OCI-M2 (cell line): ENCODE measurements around the gene PTPA.
"Not testable (repeated sequence)": the region's sequence is repeated elsewhere in the genome, so short reads cannot be mapped to it uniquely, and the experiment has no call there.

Source experiments
- DNase-seq: peaks from one replicate; lab custom pipeline; 2025; ENCODE audit not compliant: unreplicated experiment; lab: John Stamatoyannopoulos, UW

Gene PTPA

DNA sequence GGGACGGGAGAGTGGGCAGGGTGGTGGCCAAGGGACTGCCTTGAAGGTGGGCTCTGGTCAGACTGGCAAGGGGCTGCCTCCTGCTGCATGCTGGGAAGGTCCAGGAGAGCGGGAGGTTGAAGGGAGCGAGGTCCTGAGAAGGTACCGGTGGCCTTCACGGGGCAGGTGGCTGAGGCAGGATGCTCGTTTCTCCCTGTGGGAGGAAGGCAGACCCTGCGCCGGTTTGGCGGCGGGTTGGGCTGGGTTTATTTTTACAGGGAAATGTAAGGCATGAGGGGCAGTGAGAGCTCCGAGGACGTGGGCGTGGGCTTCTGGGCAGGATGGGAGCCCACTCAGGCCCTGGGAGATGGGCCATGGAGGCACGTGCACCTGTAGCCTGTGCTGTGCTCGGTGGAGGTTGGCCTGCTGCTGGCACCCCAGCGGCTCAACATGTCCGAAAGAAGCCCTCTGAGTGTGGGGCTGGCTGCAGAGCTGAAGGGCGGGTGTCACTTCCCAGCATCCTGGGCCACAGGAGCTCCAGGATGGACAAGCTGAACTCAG, 39.5 kb downstream of the PTPA start:
- no peak for DNase-seq

DNA sequence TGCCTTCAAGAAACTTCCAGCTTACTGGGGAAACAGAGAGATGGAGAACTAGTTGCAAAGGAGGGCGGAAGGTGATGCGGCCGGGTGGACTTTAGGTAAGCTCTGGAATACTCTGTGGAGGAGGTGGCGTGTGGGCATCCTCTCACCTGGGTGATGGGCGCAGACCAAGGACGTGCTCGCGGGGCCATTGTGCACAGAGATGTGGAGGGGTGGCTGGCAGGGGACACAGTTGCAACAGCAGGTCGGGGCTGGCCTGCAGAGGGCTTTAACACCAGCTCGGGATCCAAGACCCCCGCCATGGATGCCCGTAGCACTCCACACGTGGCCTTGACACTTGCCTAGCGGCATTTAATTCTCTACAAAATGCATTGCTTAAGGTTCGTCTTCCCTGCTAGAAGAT, 40.3 kb downstream of the PTPA start:
- DNase-seq, result no peak

DNA sequence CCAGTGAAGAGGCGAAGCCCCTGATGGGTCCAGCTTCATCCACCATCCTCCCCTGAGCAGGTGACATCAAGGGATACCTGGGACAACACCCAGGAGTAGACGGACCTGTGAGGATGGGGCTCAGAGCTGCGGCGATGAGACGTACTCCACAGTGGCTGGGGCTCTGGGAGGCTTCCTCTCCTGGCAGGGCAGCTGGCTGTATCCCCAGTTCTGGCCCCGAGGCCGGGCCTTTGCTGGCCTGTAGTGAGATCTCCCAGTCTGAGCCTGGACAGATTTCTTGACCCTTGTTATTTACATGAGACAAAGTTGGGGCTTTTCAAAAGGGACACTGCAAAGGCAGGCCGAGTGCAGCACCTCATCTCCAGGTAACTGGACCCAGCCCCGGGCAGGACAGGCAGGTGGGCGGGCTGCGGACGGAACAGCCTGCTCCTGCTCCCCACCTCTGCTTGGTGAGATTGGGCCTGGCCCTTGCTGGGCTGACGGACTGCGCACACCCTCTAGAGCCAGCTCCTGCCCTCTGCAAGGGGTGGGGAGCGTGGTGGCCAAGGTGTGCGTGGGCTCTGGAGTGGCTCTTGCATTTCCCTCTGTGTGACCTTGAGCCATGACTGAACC, 43.8 kb downstream of the PTPA start:
- no peak for DNase-seq

- DNase-seq, result no peak
Observed at GRCh38 chr9:129156163-129156562, 44.9 kb downstream of the PTPA start.

DNA sequence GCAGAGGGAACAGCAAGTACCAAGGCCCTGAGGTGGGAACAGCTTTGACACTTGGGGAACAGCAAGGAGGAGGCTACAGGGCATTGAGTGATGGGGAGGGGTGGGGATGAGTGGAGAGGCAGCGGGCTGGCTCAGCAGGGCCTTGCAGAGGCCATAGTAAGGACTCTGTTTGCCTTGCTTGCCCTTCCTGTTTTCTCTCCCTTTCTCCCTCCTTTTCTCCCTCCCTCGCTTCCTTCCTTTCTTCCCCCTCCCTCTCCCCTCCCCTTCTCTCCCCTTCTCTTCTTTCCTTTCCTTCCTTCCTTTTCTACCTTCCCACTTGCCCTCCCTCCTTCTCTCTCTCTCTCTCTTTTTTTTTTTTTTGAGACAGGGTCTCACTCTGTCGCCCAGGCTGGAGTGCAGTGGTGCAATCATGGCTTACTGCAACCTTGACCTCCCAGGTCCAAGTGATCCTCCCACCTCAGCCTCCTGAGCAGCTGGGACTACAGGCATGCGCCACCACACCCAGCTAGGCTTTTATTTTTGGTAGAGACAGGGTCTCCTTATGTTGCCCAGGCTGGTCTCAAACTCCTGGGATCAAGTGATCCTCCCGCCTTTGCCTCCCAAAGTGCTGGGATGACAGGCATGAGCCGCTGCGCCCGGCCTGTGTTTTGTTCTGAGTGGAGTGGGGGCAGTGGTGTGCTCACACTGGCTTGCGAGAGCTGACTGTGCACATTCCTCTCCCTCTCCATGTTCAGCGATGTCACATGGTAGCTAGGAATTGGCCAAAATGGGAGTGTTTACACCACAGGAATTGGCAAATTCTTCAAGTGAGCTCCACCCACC, 49.7 kb downstream of the PTPA start:
- DNase-seq, result no peak

DNA sequence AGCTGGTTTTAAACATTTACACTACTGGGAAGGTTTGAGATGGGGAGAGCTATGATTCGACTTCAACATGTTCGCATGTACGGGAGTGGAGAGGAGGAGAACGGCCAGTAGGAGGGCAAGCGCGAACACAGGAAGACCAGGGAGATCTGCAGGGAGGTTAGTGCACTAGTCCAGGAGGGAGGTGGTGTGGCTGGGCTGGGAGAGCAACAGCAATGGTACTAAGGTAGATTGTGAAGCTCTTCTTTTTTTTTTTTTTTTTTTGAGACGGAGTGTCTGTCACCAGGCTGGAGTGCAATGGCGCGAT, 50.3 kb downstream of the PTPA start:
- no peak for DNase-seq

DNA sequence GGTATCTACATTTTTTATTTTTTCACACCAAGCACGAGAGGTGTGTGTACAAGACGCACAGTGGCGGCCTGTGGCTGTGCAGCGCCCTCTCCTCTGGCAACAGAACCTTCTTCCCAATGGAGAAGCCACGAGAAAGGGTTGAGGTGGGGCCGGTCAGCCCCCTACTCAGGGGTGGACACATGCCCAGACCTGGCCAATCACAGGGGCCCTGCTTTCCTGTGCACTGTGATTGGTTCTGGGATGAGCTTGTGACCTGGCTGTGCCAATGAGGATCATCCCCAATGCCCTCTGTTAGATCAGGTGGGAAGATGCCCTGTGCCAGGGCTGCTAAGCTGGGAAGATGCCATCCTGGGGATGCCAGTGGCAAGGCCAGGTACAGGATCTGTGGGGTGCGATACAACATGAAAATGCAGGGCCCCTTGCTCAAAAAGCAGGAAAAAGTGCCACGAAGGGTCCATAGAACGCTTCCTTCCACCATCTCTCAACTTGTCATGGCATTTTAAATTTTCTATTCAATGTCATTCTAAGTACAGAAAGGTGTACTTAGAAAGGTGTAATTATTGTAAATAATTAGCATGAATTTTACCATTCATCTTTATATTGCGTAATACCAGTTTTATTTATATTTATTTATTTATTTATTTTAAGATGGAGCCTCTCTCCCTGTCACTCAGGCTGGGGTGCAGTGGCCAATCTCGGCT, 51.4 kb downstream of the PTPA start:
- no peak for DNase-seq

DNA sequence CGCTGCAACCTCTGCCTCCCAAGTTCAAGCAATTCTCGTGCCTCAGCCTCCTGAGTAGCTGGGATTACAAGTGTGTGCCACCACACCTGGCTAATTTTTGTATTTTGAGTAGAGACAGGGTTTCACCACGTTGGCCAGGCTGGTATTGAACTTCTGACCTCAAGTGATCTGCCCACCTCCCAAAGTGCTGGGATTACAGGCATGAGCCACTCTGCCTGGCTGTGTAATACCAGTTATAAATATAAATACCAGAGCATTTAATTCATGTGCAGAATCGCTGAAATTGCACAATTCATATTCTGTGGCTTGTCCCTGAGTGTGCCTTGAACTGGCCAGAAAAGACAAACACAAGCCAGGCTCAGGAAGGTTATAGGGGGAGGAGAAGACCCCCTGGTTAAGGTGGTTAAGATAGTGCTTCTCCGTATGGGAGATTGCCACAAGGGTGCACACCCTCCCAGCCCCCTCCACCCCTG, 52.0 kb downstream of the PTPA start:
- not testable (repeated sequence) for DNase-seq

DNA sequence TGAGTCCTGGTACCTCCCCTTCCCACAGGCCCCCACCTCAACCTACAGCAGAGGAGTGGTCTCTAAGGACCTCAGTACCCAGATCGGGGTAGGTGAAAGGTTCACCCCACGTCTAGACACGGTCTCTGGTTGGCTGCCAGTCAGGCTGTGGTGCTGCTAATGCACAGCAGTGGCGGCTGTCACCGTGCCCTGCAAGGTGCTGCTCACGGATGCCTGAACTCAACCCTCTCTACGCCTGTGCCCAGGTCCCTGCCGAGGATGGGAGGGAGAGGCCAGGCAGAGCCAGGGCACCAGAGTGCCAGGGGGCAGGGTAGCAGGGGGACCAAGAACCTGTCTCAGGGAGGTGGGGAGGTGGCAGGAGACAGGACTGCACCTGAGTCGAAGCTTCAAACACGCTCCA, 52.5 kb downstream of the PTPA start:
- no peak for DNase-seq

GRCh38 chr9:129164246-129164930, 53.2 kb downstream of the PTPA start:
- no peak for DNase-seq

GRCh38 chr9:129165198-129165597, 54.0 kb downstream of the PTPA start:
- no peak for DNase-seq

DNA sequence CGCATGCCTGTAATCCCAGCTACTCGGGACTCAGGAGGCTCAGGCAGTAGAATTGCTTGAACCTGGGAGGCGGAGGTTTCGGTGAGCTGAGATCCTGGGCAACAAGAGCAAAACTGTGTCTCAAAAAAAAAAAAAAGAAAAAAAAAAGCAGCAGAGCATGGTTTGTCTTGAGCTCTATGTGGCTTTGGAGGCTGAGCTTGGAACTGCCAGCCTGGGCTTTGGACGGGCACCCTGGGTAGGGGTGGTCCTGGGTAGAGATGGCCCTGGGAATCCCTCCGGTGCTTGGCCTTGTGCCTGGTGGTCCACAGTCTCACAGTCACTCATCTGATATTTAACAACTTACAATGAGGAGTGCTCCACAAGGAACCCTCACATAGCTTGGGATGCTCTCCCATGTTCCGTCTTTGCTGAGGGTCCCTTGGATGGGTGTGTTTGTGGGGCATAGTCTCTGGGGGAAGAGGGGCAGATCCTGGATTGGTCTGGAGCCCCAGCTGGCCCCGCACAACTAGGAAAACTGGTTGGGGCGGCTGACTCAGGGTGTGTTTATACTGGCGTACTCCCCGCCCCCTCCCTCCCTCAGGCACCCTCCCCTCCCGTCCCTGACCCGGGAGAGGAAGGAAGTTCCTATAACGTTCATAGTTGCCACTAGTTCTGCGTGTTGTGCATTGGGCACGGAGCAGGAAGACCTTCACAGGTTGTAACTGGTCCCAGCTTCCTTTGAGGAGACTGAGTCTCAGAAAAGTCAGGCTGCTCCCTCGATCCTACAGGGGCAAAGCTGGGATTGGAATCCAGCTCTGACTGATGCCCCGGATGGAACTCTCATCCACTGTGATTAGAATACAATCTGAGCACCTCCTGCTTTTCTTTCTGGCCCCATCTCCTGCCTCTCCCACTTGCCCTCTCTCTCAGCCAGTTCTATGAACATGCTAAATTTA, 55.7 kb downstream of the PTPA start:
- DNase-seq, result no peak

DNA sequence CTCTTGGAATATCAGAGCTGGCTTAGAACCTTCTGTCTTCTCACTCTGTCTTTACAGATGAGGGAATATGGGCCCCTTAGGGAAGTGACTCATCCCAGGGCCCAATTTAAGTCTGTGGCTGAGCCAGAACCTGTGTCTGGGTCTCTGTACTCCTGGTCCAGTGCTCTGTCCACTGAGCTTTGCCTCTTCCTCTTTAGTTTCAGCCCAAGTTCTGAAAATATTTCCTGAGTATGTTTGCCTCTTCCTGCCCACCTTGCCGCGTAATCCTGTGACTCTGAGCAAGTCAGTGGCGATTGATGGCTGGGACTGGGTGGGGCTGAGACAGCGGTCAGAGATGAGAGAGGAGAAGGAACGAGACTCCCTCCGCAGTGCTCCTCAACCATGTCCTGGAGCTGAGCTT, 59.0 kb downstream of the PTPA start:
- DNase-seq, result no peak

DNA sequence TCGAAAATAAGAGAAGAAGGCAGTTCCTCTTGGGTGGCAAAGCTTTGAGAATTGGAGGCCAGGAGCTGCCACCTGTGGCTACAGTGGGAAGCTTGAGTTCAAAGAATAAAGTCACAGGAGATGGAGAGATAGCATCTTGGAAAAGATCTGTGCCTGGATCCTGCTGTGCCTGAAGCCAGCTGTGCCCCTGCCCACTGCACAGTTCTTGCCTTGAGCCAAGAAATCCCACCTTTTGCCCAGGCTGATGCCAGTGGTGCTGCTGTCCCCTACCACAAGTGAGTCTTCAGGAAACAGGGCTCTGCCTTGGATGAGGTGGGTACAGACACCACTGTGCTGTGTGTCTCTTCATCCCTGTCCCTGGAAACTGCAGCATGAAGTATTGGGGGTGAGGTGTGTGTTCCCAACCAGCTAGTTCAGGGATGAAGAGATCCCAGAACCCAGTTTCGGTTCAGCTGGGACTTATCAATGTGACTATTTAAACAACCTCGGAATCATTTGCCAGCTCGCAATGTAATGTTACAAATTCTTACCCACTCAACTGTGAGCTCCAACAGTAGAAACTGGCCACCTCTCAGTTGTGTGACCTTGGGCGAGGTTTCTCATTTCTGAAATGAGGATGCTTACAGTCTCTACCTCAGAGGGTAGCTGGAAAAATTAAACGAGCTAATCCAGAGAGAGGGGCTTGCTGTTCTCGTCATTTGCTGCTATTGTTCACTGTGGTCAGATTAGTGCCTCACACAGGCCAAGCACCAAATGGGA, 61.0 kb downstream of the PTPA start:
- DNase-seq, result no peak

DNA sequence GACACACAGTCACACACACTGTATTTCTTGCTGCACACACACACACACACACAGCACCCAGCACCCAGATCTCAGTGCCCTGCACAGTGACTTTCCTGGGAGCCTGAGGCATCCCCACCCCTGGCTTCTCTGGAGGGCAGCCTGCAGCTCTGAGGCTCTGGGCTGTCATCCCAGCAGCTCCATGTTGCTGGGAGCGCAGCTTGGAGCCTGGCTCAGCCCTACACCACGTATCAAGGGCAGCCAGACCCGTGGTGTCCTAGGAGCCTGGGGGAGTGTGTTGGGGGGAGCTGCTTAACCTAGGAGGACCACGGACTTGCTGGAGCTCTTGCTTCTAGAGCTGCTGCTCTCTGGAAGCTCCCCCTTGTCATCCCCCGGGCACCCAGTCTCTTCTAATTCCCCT, 61.6 kb downstream of the PTPA start:
- DNase-seq, result no peak

GRCh38 chr9:129173296-129174101, 62.3 kb downstream of the PTPA start:
- no peak for DNase-seq

- DNase-seq, result no peak
Observed at GRCh38 chr9:129174102-129174723, 63.0 kb downstream of the PTPA start.
